Dedifferentiated amniotic fluid mesenchymal stem cell (primary cell): ENCODE results near the gene OR1E2.
"Not testable (repeated sequence)": the region's sequence is repeated elsewhere in the genome, so short reads cannot be mapped to it uniquely, and the experiment has no call there.

ENCODE experiments used
- DNase-seq: peaks from one replicate; pipeline ENCODE4 v3.0.0-alpha.2; 2016; ENCODE audit errors: extremely low spot score

The OR1E2 gene, protein sequence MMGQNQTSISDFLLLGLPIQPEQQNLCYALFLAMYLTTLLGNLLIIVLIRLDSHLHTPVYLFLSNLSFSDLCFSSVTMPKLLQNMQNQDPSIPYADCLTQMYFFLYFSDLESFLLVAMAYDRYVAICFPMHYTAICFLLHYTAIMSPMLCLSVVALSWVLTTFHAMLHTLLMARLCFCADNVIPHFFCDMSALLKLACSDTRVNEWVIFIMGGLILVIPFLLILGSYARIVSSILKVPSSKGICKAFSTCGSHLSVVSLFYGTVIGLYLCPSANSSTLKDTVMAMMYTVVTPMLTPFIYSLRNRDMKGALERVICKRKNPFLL

DNA sequence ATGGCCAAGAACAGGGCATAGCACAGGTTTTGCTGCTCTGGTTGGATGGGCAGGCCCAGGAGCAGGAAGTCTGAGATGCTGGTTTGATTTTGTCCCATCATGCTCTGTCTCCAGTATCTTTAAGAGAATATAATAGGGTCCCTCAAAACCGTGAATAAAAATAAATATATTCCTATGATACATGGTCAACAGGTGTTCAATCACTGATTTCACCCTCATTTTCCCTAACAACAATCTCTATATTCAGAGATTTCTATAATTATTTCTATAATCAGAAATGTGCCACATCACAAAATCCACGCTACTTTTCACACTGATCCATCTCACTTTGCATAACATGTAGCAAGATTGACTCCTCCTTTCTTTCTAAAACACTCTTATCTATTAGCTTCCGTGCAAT is at the start of gene OR1E2:
Gene OR1E2, minus strand, starts transcription at position 101 of the 400 bp plus-strand sequence. Its CDS starts 0 bp downstream, at position 101.
- DNase-seq: no peak

GRCh38 chr17:3482852-3483251 is 49.2 kb upstream of the OR1E2 start:
- DNase-seq: no peak

- DNase-seq: no peak
Measured at GRCh38 chr17:3479988-3480387, 46.3 kb upstream of the OR1E2 start.

DNA sequence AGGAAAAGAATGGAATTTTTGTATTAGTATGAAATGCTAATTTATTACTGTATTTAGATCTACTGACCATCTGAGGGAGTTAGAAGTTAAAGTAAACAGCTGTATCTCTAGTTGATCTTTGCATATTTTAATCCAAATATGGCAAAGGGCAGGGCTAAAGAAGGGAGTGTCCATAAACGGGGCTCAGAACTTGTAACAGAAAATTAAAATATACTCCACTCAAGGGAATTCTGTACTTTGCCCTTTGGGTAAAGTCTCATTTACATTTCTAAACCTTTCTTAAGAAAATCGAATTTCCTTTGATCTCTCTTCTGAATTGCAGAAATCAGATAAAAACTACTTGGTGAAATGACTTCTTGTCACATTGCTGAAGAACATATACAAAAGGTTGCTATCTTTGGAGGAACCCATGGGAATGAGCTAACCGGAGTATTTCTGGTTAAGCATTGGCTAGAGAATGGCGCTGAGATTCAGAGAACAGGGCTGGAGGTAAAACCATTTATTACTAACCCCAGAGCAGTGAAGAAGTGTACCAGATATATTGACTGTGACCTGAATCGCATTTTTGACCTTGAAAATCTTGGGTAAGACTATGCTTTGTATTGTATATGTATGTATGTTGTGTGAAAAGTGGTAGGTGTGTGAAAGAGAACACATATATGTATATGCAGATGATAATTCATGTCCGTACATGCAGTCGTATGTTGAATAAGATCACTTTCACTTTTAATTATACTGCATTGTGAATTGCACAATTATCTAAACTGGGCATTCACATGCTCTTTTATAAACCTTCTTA is 42.4 kb upstream of the OR1E2 start, which contains the start of gene ASPA:
Gene ASPA, plus strand, starts transcription at position 186 of the 799 bp plus-strand sequence. Its CDS starts 163 bp downstream, at position 349.
- no peak for DNase-seq

- no peak for DNase-seq
Measured at GRCh38 chr17:3475251-3475685, 41.6 kb upstream of the OR1E2 start.

DNA sequence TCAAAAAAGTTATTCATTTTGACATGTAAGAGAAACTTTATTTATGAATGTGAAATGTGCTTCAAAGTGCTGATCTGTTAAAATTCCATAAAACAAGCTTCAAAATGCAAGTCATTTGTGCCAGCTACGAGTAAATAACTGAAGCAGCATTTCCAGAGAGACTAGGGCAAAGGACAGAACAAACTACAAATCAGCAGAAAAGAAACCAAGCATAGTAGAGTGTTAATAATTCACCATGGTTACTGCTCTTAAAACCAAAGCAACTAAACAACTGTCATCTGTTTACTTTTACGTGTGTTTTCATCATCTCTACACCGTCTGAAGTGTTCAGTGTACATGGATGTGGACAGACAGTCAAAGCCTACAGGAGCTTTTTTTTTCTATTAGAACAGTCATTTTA is 40.6 kb upstream of the OR1E2 start:
- DNase-seq: no peak

- no peak for DNase-seq
Measured at GRCh38 chr17:3472137-3472536, 38.5 kb upstream of the OR1E2 start.

- no peak for DNase-seq
Measured at GRCh38 chr17:3471599-3471998, 38.0 kb upstream of the OR1E2 start, which contains the start of gene SPATA22. SPATA22 (minus strand) TSS chr17:3471819; CDS start chr17:3469325, 2,494 bp downstream.

- no peak for DNase-seq
Measured at GRCh38 chr17:3469529-3469928, 35.9 kb upstream of the OR1E2 start.

- not testable (repeated sequence) for DNase-seq
Measured at GRCh38 chr17:3466355-3466754, 32.7 kb upstream of the OR1E2 start.

DNA sequence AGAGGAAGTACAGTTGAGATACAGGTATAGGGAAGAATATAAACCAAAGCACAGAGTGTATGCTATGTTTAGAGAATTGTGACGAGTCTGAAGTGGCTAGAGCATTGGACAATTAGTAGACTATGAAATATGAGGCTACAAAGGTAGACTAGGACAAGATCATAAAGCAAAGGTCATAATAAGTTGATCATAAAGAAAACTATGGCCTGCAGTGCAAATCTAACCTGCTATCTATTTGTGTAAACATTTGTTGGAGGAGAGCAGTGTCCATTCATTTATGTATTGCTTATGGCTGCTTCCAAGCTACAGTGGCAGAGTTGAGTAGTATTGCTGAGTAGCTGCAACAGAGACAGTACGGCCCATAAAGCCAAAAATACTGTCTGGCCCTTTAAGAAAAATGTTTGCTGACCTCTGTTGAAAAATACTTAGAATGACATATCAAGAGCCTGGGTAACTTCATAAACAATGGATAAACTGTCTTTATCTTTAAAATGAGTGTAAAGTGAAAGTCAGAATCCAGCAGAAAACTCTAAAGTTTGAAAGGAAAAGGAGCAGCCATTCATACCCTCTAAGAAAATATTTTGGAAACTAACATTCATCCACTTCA is 14.5 kb upstream of the OR1E2 start:
- no peak for DNase-seq

GRCh38 chr17:3447625-3448024 is 14.0 kb upstream of the OR1E2 start:
- DNase-seq: no peak

DNA sequence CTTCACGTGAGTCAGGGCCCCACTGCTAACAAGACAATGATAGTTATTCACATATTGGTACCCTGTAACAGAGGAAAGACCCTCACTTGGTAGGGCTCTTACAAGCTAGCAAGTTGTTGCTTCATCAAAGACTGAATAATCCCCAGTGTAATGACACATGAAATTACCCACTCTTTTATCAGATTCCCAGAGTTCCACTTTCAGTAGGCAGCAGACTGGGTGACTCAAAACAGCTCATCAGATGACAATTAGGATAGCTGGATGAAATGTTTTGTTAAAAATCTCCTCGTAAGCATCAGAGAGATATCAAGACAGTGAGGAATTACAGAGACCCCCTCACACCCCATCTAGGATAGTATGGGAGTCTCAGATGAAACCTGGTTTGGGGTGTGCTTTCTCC is 6.8 kb upstream of the OR1E2 start:
- no peak for DNase-seq

DNA sequence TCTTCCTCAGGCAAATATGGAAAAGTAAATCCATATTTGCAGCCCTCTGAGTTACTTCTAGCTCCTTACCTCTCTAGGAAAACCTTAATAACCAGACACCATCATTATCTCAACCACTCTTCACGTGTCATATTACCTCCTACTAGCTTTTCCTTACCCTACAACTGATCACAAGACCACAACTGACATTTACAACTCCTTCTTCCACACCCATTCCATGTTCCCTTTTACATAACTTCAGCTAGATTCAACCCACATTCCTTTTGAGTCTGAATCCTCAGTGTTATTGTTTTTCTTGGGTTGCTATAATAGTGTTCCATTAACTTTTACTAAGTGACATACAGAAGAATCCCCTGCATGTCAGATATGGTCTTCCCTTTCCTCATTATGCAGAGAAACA is 4.7 kb upstream of the OR1E2 start:
- no peak for DNase-seq

- DNase-seq: not testable (repeated sequence)
Measured at GRCh38 chr17:3433215-3433614, 426 bp downstream of the OR1E2 start.

- DNase-seq: no peak
Measured at GRCh38 chr17:3418222-3418621, 15.4 kb downstream of the OR1E2 start.

GRCh38 chr17:3415610-3416009 is 18.0 kb downstream of the OR1E2 start:
- DNase-seq: no peak

GRCh38 chr17:3412216-3412615 is 21.4 kb downstream of the OR1E2 start:
- DNase-seq: not testable (repeated sequence)

DNA sequence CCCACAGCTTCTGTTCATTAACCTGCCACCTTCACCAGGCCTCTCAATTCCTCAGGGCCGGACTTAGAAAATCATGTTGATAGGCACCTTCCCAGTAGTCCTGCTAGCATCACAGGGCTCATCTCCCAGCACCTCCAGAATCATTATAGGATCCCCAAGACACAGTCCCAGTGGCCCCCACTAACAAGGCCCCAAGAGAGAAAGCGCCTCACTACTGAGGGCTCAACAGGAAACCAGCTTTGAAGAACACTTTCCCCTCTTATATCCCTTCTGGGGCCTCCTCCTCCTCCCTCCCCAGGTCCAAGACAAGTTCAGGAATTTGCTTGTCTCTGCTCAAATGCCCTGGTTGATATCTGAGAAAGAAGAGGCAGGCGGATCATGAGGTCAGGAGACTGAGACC is 22.6 kb downstream of the OR1E2 start, which contains the start of gene OR3A3:
Gene OR3A3, plus strand, starts transcription at position 301 of the 400 bp plus-strand sequence.
- no peak for DNase-seq

- DNase-seq: not testable (repeated sequence)
Measured at GRCh38 chr17:3403856-3404255, 29.8 kb downstream of the OR1E2 start.

DNA sequence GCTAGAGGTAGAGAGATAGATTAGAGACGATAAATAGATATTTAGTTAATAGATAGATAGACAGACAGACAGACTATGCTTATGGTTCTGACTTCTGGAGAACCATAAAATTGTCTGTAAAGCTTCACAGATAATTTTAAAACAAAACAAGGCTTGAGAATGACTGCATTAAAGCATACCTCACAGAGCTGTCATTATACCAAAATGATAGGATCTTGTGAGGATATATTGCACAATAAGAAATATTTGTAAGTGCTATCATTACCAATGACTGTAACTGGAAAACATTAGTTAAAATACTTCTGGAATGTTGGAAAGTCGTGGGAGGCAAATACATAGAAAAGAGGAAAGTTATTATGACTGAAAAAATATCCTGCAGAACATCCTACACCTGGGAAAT is 31.9 kb downstream of the OR1E2 start:
- DNase-seq: no peak

- DNase-seq: no peak
Measured at GRCh38 chr17:3400055-3400454, 33.6 kb downstream of the OR1E2 start.
